HUDEP-2 (cell line): ENCODE data around the gene NCR3LG1.
"Not testable (repeated sequence)": the region's sequence is repeated elsewhere in the genome, so short reads cannot be mapped to it uniquely, and the experiment has no call there.

Experiments used
- DNase-seq, 76 experiments: peaks; one replicate each; lab custom pipeline; 2025; ENCODE audit not compliant: unreplicated experiment in 76 of 76; lab: John Stamatoyannopoulos, UW

NCR3LG1 gene

DNA sequence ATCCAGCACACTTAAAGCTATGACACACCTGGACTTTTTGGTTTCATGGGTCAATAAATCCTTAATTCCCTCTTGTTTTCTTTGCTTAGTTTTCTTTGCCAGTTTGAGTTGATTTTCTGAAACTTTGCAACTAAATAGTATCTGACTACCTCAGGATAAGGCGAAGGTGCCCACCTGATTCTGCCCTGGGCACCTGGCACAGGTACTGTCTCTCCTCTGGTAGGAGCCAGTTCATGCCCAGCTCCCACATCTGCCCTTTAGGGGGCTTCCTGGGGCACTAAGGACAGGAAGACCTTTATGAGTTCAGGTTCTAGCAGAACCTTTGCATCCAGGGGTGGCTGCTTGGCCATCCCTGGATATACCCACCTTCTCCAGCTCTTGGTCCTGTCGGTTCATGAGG, 56.4 kb downstream of the NCR3LG1 start:
- no peak for DNase-seq

DNA sequence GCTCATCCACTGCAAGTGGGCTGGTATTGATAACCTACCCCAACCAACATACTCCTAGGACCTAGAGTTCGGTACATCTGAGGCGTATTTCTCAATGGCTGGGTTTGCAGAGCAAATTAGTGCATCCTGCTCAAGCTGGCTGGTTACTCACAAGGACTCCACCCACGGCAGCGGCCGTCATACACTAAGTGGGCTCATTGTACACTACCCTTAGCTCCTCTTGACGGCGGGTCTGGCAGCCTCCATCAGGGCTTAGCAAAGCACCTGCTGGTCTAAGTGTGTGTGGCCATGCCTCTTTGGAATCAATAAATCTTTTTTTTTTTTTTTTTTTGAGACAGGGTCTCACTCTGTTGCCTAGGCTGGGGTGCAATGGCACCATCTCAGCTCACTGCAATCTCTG, 57.0 kb downstream of the NCR3LG1 start:
- no peak for DNase-seq

DNA sequence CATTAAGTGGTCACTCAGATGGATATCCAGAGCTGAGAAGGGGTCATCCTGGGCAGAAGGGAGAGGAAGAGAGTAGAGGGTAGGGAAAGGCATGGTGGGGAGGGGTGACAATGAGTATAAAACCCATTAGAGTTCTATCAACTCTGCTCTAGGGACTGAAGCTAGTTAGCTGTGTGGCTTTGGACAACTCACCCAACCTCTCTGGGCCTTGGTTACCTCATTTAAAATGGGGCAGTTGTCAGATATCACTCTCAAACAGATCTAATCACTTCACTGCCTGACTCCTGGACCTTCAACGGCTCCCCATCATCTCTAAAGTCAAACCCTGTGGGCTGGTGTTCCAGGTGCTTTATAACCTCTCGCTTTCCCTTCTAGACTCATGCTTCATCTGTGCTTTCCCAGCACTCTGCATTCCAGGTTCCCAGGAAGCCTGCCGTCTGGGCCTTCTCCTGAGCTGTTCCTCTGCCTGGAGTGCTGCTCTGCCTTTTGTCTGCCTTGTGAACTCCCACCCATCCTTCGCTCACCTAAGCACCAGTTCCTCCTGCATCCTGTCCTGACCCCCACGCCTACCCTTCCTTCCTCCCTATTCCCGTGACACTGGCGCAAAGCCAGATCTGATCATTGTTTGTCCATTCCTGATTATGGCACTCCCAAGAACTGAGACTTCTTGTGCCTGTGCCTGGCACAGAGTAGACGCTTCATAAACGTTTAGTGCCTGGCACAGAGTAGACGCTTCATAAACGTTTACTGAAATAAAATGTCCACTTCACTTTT, 59.2 kb downstream of the NCR3LG1 start:
- DNase-seq = no peak

DNA sequence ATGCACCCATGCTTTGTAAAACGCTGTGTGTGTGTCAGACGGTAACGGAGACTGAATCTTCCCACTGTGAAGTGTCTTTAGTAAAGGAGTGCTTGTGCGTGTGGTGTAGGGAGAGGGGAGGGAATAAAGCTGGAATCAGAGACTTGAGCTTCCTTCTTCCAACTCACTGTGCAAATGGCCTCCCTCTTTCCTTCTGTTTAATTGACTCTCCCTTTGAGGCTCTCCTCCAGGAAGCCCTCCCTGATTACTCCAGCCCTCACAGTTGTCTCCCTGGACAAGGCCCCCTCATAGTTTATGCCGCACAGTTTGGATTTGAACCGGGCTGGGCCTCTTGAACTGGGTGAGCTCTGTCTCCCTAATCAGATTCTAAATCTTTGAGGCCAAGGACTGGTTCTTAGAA, 59.8 kb downstream of the NCR3LG1 start:
- DNase-seq = no peak

DNA sequence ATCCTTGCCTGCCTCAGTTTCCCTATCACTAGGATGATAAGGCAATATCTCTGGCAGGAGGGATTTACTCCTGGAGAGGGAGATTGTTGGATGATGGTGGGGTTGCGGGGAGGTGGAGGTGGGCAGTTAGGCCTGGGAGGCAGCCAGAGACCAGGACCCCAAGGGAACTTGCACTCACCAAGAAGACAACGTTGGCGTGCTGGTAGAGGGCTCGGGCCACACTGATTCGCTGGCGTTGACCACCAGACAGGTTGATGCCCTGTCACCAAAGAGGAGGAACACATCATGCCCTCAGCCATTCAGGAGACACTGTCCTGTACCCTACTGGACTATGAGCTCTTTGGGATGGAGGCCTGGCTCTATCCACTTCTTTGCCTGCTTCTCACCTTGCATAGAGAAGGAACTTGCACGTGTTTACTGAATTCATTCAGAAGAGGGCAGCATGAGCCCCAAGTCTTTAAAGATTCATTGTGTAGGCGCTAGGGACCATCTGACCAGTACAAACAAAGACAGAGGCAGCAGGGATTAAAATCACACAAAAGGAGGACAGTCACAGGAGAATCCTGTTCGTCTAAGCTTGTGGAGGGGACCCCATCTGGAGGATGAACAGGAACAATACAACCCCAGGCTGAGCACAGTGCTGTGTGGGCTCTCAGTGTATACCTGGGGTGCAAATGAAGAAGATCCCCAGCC, 61.0 kb downstream of the NCR3LG1 start:
- no peak for DNase-seq

DNA sequence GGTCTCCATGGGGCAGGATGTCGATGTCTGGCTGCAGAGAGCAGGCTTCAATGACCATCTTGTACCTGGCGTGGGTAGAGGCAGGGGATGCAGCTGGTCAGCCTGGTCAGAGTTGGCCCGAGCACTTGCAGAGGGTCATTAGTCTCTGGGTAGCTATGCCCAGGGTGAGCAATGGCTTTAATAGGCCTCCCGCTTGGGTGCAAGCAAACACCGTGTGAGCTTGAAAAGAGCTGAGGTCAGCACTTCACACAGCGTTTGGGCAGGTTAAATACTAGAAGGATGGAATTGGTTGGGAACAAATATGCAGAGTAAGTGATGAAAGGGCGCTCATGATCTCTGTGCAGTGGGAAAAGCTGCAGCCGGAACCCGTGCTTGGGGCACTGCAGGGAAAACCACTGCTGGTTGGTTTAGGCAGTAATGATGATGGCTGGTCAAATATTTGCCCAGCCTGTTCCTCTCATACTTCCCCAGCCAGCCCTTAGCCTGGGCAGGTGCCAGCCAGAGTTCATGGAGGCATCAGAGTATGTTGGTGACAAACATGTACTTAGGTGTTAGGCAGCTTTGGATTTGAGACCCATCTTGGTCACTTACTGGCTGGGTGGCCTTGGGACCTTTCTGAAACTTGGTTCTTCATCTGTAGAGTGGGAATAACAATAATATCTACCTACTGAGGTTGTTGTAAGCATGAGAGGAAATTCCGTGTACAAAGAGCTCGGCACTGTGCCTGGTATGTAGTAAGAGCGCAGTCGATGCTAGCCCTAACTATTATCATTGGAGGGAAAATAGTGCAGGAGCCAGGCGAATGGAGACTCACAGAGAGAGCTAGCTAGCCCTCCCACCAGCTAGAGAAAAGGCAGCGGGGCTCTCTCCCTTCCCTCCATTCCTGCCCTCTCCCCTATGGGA, 62.1 kb downstream of the NCR3LG1 start:
- DNase-seq = no peak

DNA sequence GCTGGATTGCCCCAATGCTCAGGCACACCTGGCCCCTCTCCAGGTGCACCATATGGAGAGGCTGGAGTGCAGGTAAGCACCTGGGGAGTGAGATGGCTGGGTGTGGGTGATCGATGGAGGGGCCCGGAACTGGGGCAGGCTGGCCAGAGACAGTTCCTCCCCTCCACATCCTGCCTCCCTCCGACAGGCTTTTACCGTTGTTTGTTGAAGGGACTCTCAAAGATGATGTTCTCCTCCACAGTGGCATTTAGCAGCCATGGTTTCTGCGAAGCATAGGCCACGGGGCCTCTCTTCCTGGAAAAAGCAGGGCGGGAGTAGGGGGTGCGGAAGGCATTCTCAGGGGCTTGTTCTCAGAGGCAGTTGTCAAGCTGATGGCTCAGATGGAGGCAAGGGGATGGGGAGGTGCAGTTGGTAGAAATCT, 62.7 kb downstream of the NCR3LG1 start:
- no peak for DNase-seq

DNA sequence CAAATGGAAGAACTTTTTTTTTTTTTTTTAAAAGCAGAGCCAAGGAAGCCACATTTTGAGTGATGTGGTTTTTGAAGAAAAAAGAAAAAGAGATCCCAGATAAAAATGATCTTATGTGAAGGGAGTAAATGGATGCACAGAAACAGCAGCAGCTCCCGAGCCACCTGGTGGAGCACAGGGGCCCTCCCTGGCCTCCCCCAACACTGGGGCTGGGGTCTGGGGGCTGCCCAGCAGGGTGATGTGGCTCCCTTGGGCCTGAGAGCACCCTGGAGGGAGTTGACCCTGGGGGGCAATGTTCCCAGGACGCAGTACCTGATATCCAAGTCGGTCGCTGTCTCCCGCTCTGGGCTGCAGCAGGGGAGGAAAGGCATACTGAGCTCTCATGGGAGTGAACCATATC, 63.4 kb downstream of the NCR3LG1 start:
- DNase-seq = no peak

DNA sequence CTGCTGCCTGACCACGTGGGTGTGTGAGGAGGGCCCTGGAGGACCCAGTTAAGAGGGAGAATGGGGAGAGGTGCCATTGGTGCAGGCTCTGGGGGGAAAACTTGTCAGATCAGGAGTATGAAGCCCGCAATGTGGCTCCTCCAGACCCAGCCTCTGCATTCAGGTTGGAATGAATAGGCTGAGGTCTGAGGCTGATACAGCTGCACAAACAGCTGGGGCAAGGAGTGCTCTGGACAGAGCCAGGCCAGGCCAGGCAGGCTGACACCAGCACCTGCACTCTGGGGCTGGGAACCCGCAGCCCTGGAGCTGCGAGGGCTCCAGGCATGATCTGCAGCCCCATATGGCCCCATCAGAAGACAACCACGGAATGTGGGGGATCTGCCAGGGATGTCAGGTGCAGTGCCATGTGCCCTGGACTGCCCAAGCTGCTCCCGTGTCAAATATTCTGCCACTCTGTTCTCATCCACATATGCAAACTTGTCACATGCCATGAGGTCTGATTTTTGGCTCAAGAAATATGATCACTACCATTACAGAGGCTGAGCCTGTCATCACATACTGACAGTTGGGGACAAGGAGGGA, 64.0 kb downstream of the NCR3LG1 start:
- no peak for DNase-seq

DNA sequence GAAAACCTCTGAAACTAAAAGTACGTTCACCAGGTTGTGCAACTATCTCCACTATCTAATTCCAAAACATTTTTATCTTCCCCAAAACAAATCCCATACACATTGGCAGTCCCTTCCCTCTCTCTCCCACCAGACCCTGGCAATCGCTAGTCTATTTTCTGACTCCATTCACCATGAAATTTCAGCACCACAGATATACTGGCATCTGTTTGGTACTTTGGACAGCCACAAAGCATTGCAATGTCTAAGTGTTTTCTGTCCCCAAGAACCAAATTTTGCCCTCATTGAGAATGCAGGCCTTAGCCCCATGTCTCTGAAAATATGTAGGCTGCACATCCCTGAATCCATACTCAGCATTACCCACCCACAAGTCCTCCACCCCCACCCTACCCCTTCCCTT, 64.9 kb downstream of the NCR3LG1 start:
- DNase-seq = no peak

DNA sequence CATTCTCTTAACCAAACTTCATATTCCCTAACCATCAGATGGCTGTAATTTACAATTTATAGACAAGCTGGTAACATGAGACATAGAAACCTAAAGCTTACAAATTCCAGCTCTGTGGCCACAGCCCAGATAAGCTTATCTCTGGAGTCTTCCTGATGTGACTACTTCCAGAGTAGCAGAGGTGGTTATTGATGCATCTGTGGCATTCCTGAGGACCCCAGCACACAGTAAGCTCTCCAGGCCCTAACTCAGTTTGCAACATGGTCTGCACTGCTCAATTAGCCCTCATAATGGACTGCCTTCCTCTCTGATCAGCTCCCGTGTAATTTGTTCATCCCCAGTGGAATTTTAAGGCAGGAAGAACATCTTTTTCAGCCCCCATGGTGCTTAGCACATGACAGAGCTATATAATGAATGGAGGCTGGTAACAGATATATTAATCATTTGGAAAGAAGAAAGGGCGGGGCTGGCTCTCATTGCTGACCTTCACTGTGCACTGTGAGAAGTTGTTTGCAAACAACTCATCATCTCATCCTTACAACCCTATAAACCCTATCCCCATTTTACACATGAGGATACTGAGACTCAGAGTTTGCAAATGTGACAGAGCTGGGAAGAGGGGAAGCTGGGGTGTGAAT, 67.0 kb downstream of the NCR3LG1 start:
- no peak for DNase-seq

DNA sequence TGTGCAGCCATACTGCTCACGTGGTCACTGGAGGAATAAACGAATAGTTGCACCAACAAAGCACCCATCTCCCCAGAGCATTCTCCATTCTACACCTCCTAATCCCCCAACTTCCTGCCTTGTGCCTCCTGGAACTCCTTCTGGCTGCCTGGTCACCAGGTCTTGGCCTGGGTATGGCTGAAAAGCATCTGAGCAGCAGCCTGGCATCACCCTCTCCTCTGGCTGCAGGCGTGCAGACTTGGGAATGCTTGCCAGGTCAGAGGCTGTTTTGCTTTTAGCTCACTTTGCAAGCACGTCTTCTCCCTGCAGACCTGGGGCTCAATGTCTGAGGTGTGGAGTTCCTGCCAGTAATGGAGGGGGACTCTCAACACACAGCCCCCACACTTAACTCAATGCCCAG, 70.2 kb downstream of the NCR3LG1 start:
- no peak for DNase-seq

DNA sequence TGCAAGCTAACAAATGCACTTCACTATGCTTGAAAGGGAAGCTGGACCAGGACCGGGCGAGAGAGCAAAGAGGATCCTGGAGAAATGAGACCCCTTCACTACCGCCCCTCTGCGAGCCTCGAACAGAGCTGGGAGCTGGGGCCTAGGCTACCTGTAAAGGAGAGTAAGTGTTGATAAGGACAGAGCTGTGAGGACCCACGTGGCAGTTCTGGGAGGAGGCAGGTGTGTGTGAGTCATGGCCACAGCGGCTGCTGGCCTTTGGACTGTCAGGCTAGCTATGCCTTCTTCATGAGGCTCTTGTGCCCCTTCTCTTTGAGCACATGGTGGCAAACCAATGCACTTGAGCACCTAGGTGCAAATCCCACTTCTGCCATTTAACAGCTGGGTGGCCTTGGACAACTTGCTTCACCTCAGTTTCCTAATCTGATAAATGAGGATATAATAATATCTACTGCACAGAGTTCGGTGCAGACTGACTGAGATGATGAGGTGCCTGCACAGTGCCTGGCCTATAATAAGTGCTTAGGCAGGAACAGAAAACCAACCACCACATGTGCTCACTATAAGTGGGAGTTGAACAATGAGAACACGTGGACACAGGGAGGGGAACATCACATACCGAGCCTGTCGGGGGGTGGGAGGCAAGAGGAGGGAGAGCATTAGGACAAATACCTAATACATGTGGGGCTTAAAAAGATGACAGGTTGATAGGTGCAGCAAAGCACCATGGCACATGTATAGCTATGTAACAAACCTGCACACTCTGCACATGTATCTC, 72.1 kb downstream of the NCR3LG1 start:
- DNase-seq = no peak

DNA sequence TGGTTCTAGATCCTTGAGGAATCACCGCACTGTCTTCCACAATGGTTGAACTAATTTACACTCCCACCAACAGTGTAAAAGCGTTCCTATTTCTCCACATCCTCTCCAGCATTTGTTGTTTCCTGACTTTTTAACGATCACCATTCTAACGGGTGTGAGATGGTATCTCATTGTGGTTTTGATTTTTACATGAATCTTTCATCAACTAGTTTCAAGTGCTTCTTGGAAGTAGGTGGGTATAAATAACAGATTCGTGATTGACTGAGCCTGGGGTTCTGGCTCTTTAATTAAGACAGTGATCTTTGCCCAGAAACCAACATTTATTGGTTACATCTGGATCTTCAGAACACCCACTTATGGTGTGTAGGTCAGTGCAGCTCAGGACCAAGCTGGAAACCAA, 74.6 kb downstream of the NCR3LG1 start:
- DNase-seq = not testable (repeated sequence)
